Stimulated activated CD8-positive, alpha-beta memory T cell treated with anti-CD3 and anti-CD28 coated beads, Interleukin-12 subunit alpha, Interleukin-12 subunit beta, amount 100 ng/mL, for 1 hour (primary cell): ENCODE results near the gene VGLL4.
"Not testable (repeated sequence)": the region's sequence is repeated elsewhere in the genome, so short reads cannot be mapped to it uniquely, and the experiment has no call there.

Source experiments
- DNase-seq: peaks from one replicate; pipeline ENCODE4 v3.0.0-alpha.2; 2020; ENCODE audit warnings: low read depth

The VGLL4 gene

DNA sequence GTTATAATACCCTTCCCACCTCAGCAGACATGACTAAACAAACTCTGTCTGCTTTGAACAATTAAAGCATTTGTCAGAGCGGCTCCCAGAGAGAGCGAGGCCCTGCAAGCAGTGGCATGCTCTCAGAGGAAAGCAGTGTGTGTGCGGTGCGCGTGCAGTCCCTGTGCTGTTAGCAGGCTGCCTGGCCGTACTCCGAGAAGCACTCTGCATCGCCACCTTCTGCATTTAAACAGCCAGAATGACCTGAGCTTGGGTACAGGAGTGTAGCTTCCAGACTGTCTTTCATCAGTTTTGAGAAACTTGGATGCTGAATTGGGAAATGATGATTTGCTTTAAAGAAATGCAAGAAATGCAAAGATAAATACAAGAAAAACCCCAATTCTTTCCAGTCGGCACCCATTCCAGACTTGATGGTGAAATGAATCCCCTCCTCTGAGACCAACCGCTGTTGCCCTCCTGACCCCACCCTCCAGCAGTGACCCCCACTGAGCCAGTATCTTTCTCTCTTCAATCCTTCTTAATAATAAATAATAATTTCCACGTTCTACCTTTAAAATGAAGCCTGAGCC is 113.5 kb downstream of the VGLL4 start:
- DNase-seq, result no peak

DNA sequence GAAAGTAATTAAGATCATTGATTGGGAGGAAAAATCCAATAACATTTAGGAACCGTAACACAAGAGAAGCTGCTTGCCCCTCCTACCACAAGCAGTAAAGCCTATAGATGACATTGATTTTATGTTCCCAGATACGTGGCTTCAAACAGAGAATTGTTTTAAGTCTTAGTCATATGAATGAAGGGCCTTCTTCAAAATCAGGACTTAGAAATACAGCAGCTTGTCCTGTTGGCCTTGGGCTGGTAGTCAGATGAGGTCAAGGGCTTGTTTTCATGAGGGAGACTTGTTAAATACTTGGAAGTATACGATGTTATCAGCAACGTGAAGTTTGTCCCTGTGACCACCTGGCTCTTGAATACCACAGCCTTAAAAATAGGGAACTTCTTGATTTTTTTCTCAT is 114.4 kb downstream of the VGLL4 start:
- no peak for DNase-seq

DNA sequence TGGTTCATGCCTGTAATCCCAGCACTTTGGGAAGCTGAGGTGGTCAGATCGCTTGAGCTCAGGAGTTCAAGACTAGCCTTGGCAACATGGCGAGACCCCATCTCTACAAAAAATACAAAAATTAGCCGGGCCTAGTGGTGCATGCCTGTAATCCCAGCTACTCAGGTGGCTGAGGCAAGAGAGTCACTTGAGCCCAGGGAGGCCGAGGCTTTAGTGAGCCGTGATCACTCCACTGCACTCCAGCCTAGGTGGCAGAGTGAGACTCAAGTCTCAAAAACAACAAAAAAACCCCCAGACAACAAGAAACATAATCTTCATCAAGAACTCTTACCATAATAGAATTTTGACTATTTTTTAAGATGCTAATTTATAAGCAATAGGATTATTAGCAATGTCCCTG is 117.6 kb downstream of the VGLL4 start:
- not testable (repeated sequence) for DNase-seq

DNA sequence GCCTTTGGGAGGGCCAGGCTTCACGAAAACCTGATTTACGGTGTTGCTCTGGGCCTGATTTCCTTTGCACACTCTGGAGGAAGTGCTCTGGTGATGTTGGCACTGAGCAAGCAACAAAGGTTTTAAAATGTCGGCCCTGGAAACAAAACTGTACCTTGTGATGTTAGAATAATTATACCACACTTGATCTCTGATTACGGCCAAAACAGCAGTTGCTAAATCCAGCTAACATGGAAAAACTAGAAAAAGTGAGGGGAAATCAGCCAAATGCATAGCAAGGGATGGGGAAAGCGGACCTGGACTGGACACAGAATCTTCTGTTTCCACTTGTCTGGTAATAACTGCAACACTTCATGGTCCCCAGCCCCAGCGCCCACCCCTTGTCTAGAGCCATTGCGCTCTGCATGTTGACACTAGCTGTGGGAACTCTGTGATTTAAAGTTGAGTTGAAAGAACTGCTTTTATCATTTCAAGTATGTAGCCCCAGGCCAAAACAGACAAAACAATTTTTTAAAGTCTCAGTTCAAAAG is 120.1 kb downstream of the VGLL4 start:
- no peak for DNase-seq

DNA sequence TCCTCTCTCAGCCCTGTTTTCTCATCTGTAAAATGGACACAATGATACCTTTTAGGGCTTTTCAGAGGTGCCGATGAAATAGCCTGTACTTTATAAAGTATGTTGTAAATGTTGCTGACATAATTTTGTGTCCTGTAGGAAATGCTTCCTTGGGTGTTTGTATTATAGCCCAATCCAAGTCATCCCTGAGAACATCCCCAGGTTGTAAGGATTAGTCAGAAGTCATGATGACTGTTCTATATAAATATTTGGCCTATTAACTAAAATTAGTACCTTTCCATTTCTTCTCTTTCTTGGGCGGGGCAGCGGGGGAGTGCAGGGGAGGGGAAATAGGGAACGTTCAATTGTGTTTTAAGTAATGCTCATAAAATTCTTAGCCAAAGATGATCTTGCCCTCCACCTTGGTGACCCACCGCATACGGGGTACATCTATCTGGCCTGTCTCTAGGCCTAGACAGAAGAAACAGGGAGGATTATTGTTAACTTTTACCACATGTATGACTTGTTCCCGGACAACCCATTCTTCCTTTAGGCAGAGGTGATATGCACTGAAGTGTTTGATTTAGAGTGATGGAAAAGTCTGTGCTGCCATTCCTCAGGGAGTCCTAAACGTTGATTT is 120.7 kb downstream of the VGLL4 start:
- DNase-seq, result no peak

DNA sequence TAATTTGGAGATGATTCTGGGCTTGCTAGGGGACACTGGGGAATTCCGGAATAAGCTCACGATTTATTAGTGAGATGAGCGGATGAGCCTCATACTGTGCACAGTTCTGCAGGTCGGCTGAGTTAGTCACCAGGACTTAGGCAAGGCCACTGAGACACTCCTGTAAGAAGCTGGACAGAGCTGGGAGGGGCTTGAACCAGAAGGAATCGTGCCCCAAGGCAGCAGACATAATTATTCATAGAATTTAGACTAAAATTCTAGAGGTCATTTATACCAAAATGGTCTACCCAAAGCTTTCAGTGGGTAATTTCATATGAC is 121.4 kb downstream of the VGLL4 start:
- no peak for DNase-seq

DNA sequence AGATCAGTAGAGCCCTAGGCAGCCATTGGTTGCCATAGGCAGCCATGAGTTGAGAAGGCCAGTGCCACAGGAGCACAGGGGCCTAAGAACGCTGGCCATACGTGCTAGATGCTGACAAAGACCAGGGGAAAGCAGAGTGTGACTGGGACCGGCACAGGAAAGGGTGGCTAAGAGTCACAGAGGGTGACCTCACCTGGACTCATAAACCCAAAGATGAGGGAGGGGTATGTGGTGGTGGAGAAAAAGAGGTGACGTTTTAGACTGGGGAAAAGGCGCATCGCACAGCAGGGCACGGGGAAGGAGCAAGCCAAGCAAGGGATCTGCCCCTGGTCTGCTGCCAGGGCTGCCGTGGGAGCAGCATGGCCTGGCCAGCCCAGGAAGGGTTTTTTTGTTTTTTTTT is 122.5 kb downstream of the VGLL4 start:
- DNase-seq, result no peak

DNA sequence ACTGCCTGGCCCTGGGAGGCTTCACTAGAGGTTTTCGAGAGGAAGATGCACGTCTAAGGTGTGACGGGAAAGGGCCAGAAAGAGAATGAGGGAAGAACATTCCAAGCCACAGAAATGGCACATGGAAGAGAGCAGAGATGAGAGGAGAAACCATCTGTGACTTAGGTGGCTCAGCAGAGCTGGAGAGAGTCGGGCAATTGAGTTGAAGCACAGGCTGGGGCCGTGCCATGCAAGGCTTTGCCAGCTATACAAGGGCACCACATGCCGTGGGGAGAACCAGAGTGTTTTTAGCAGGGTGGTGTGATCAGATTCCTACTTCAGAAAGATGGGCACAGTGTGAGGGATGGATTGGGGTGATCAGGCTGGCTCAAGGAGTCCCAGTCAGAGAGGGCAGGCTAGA is 126.1 kb downstream of the VGLL4 start:
- no peak for DNase-seq

DNA sequence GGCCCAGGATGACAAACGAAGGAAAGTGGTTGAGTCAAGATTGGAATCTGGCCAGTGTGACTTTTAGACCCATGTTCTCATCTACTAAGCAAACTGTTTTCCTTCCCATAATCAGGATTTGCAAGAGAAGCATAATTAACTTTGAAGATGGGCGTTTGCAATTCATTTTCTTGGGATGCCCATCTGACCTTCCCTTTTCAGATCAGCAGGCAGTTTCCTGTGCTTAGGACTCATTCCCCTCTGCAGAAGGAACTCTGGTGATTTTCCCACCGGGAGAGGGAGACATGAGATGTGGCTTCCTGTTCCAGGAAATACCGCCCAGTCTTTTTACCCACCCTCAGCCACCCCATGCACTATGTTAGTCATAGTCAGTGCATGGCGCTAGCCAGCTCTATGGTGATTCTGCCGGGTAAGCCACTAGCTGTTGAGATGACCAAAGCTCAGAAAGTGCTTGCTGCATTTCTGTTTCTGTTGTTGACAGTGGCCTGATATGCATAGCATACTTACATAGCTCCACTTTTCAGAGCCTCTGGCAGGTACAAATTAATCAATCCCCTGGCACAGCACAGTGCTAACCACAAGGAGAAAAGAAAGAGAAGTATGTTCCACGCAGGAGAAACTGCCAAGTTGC is 129.4 kb downstream of the VGLL4 start:
- DNase-seq, result no peak

DNA sequence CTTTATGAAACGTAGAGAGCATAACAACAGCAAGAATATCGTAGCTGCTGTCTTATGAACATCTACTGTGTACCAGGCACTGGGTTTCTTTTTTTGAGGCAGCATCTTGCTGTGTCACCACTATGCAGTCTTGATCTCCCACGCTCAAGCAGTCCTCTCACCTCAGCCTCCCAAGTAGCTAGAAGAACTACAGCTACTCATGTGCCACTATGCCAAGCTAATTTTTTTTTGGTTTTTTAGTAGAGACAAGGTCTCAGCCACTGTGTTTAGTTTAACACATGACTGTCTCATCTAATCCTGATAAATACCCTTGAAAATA is 129.9 kb downstream of the VGLL4 start:
- DNase-seq, result no peak

DNA sequence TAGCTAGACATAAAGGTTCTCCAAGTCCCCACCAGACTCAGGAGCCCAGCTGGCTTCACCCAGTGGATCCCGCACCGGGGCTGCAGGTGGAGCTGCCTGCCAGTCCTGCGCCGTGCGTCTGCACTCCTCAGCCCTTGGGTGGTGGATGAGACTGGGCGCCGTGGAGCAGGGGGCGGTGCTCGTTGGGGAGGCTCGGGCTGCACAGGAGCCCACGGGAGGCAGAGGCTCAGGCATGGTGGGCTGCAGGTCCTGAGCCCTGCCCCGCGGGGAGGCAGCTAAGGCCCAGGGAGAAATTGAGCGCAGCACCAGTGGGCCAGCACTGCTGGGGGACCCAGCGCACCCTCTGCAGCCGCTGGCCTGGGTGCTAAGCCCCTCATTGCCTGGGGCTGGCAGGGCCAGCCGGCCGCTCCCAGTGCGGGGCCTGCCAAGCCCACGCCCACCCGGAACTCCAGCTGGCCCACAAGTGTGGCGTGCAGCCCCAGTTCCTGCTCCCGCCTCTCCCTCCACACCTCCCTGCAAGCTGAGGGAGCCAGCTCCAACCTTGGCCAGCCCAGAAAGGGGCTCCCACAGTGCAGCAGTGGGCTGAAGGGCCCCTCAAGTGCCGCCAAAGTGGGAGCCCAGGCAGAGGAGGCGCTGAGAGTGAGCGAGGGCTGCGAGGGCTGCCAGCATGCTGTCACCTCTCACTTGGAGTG is 130.4 kb downstream of the VGLL4 start:
- not testable (repeated sequence) for DNase-seq

DNA sequence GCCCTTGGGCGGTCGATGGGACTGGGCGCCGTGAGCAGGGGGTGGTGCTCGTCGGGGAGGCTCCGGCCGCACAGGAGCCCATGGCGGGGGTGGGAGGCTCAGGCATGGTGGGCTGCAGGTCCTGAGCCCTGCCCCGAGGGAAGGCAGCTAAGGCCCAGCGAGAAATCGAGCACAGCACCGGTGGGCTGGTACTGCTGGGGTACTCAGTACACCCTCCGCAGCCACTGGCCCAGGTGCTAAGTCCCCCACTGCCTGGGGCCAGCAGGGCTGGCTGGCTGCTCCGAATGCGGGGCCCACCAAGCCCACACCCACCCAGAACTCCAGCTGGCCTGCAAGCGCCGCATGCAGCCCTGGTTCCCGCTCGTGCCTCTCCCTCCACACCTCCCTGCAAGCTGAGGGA is 132.1 kb downstream of the VGLL4 start:
- DNase-seq, result not testable (repeated sequence)

DNA sequence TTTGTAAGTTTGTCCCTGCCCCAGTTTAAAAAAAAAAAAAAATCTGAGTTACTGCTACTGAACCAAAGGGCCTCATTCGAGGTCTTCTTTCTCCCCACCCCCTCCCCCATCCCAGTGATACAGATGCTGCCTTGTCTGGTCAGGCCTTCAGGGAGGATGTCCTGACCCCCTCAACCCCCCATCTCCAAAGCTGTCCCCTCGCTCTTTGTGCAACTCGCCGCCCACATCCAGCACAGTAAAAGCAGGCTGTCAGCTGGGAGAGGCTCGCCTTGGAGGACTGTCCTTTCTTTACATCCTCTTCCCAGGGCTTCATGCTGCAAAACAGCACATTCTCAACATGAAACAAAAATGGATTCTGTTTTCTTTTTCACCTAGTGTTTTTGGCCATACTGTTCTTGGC is 133.4 kb downstream of the VGLL4 start:
- DNase-seq, result no peak

DNA sequence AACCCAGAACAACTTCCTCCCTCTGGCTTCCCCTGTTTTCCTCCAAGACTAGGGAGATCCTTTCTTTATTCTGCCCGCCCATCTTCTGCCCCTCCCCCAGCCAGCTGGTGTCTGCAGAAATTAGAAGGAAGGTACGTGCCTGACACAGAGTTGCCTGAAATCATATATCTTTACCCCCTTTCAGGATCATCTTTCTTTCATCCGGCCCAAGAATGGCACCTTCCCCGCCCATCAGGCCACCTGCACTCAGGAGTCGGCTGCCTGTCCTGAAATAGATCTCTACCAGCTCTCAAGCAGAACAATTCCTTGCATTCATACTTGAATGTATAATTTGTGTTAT is 133.7 kb downstream of the VGLL4 start:
- no peak for DNase-seq

DNA sequence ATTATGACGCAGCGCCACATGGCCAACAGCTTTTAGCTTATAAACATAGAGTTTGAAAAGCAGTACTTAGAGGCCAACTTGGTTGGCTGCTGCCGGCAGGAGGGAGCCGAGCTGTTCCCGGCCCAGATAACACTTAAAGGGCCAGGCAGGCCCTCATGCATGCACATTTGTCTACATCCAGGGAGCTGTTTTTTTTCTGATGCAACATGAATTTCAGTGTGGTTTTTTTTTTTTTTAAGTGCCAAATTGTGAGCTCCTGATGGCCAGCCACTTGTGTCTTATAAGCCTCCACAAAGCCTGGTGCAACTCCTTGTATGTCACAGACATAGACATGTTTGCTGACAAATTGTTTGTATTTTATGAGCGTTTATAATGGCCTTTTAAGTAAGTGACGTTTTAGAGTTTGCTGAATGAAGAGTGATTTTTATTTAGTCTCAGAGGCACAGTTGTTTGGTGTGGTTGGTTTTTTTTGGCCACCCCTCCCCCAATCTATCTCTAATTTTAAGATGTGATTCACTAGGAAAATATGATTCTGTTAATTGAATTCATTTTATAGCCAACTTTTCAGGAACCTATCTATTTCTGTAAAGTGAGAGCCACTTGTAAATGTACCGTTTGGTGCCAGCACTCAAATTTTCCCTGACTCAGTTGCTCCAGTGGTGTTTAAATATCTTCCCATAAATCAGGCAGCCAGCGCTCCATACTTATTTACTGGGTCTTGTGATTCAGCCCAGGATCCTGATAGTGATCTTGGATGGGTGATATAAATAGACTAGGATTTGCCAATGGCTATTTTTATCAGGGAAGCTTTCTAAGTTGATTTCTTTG is 134.3 kb downstream of the VGLL4 start:
- no peak for DNase-seq

DNA sequence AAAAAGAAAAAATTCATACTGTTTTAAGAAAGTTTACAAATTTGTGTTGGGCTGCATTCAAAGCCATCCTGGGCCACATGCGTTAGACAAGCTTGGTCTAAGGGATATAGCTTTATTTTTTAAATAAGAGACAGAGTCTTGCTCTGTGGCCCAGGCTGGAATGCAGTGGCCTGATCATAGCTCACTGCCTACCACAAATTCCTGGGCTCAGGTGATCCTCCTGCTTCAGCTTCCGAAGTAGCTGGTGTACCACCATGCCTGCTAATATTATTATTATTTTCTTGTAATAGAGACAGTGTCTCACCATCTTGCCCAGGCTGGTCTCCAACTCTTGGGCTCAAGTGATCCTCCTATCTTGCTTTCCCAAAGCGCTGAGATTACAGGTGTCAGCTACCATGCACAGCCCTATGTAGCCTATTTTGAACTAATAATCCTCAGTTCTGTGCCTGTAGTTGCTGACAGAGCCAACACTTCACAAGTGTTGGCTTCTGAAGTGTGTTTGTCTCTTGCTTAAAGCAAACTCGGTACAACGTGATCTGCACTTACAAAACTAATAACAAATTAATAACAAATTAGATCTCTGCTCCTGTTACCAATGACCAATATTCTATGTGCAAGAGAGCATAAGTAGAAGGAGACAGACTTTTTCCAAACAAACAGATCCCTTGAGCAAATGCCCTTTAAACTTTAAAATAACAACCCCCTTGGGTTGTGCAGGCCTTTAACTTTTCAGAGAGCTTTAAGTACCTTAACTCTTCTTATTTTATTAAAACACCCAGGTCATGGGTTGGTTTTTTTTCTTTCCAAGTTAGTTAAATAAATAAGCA is 135.2 kb downstream of the VGLL4 start:
- no peak for DNase-seq

DNA sequence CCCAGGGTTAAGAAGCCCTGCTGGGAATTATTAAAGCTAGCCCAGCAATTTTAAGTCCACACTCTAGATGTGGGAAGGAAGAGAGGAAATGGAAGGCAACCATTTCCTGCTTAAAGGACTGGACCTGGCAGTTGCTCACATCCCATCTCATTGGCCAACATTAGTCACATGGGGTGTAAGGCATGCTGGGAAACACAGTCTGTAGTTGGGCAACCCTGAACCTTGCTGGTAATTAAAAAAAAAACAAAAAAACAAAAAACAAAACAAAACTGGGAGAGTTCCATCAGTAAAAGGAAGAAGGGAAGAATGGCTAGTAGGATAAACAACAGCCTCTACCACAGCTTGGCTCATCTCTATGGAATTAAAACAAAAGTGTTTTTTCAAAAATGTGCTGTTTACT is 136.0 kb downstream of the VGLL4 start:
- DNase-seq, result no peak
